Measurements from ENCODE around the gene ERC1. TPM values are rescaled to one million over a fixed set of nuclear protein-coding genes. Genes with fewer than 3 reads are reported as not detected.
A peak's percentile ranks its signal among the peaks of the same experiment; 100 is the strongest.

The ERC1 gene
- total RNA-seq, 1 experiment from 2014 or later: 18.1 TPM

GRCh38 chr12:1384910-1385309 lies 393.9 kb downstream of the ERC1 start:
- DNase-seq (ENCODE audit: low read depth): no peak

- DNase-seq (ENCODE audit: low read depth): no peak
Observed at GRCh38 chr12:1391722-1392121, 400.7 kb downstream of the ERC1 start.

- DNase-seq (ENCODE audit: low read depth): no peak
Observed at GRCh38 chr12:1395421-1395955, 404.5 kb downstream of the ERC1 start.

DNA sequence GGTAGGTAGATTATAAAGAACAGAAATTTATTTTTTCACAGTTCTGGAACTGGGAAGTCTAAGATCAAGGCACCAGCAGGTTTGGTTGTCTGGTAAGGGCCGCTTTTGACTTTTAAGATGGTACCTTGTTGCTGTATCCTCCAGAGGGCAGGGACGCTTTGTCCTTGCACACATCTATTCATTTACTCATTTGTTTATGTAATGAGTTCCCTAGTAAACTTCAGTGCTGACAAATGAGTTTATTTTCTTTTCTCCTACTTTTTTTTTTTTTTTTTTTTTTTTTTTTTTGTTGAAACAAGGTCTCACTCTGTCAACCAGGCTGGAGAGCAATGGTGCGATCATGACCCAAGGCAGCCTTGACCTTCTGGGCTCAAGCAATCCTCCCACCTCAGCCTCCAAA lies 407.6 kb downstream of the ERC1 start:
- DNase-seq (ENCODE audit: low read depth): peak; percentile 13

GRCh38 chr12:1401891-1402290 lies 410.9 kb downstream of the ERC1 start:
- DNase-seq (ENCODE audit: low read depth): no peak

DNA sequence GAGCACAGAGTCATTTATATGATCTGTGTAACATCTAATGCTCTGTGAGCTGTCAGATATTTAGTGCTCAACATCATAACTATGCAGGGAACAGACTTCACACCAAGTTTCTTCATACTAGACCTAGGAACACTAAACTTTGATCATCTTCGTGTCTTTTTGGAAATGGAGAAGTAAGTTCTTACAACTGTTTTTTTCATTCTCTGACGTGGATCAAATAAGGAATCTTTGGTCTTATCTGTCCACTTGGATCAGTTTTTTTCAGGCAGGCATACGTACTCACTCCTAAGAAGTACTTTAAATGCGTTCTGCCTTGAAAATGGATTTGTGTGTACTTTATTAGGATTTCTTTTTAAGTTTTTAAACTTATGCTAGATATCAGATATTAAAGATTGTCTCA lies 412.4 kb downstream of the ERC1 start:
- DNase-seq (ENCODE audit: low read depth): no peak

DNA sequence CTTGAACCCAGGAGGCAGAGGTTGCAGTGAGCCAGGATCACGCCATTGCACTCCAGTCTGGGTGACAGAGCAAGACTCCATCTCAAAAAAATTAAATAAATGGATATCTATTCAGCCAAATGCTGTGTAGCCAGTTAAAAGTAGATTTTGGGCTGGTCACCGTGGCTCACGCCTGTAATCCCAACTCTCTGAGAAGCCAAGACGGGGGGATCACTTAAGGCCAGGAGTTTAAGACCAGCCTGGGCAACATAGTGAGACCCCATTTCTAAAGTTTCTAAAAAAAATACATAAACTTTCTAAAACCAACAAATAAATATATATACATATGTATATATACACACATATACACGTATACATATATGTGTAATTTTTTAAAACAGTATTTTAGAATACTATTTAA lies 414.6 kb downstream of the ERC1 start:
- DNase-seq (ENCODE audit: low read depth): no peak

DNA sequence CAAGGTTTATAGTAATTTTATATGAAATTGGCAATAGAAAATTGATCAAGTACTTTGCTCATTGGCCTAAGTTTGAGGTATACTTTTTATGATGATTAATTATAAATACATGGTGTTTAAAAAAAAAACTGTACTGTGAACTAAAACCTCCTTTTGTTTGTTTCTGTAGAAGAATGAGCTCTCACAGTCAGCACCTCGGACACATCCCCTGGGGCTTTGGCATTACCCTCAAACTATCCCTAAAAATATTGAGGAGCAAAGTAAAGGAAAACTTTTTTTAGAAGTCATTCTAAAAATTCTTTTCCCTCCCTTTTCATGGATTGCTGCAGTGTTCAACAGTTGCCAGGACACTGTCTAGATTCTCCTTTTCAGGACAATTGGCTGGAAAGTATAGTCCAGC lies 419.8 kb downstream of the ERC1 start:
- DNase-seq (ENCODE audit: low read depth): no peak

- no peak for DNase-seq (ENCODE audit: low read depth)
Observed at GRCh38 chr12:1413930-1414329, 422.9 kb downstream of the ERC1 start.

DNA sequence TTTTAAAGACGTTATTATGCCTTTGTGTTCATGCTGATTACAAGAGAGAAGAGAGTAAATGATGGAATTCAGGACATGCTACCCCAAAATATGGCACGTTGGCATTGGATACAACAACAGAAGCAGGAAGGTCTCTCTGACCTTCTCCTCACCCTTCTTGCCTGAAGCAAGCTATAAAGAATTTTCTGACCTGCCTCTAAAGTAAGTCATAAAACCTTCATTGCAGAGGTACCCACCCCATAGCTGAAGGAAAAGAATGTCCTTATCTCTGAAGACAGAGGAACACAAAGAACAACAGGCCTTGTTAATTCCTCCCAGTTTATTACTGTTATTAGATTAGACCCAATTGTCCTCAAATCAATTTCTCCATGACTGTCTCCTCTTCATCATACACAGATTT lies 427.1 kb downstream of the ERC1 start:
- DNase-seq (ENCODE audit: low read depth): no peak

- DNase-seq (ENCODE audit: low read depth): no peak
Observed at GRCh38 chr12:1419849-1420371, 428.9 kb downstream of the ERC1 start.

DNA sequence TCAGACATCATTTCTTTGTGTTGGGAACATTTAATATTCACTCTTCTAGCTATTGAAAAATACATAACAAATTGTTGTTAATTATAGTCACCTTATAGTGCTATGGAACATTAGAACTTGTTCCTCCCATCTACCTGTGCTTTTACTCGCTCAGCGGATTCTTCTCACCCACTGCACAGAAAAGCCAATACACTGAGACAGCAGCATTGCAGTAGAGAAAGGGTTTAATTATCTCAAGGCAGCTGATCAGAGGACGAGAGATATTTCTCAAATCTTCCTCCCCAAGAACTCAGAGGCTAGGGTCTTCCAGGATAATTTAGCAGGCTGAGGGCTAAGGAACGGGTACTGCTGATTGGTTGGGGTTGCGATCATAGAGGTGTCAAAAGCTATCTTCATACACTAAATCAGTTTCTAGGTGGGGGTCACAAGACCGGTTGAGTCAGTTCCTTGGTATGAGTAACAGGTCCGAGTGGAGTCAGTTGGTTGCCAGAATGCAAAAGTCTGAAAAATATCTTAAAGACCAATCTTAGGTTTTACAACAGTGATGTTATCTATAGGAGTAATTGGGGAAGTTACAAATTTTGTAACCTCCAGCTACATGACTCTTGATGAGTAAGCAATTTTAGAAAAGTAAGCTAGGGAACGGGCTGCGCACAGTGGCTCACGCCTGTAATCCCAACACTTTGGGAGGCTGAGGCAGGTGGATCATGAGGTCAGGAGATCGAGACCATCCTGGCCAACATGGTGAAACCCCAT lies 430.2 kb downstream of the ERC1 start:
- no peak for DNase-seq (ENCODE audit: low read depth)

DNA sequence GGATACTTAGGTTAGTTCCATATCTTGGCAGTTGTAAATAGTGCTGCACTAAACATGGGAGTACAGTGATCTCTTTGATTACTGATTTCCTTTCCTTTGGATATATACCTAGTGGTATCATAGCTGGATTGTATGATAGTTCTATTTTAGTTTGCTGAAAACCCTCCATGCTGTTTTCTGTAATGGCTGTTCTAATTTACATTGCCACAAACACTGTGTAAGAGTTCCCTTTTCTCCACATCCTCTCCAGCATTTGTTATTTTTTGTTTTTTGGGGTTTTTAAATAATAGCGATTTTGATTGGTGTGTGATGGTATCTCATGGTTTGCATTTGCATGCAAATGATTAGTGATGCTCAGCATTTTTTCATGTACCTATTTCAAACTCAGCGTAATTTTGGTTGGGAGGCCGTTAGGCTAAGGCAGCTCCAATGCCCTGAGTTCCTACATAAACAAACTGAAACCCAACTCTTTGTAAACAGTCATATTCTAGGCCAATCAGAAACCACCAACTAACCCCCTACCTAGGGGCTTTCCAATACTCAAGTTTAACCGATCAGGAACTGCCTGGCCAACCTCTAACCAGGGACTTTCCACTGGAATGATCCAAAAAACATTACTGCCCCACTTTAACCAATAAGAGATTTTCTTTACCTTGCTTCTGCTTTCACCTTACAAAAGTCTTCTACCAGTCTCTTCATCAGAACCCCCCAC lies 431.7 kb downstream of the ERC1 start:
- DNase-seq (ENCODE audit: low read depth): no peak

DNA sequence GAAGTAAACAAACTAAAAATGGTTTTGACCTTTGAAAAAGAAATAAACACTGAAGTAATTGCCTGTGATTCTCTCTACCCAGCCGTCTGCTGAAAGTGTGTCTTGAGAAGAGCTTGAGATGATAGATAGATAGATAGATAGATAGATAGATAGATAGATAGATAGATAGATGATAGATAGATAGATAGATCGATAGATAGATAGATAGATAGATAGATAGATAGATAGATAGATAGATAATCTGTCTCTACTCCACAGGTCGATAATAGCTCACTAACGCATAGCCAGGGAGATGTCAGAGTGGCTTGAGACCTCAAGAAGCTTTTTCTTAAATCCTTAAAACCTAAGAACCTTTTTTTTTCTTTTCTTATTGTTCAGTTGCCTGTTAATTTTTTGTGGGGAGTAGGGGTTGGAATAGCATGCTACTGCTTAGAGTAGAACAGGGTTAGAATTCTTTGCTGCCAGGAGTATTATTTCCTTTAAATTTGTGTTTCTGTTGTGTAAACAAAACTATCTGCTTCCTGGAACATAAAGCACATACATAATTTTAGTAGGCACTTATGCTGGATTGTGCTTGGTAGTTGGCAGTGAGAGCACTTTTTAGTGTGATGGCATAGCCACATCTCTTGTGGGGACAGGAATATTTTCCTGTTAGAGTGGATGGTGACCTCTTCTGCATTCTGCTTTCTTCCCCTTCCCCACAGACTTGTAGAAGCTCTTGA lies 433.8 kb downstream of the ERC1 start:
- DNase-seq (ENCODE audit: low read depth): no peak

GRCh38 chr12:1425396-1425729 lies 434.3 kb downstream of the ERC1 start:
- no peak for DNase-seq (ENCODE audit: low read depth)

GRCh38 chr12:1428671-1429070 lies 437.6 kb downstream of the ERC1 start:
- DNase-seq (ENCODE audit: low read depth): no peak

GRCh38 chr12:1429980-1430379 lies 439.0 kb downstream of the ERC1 start:
- peak; percentile 74 for DNase-seq (ENCODE audit: low read depth)

- DNase-seq (ENCODE audit: low read depth): no peak
Observed at GRCh38 chr12:1434296-1434955, 443.4 kb downstream of the ERC1 start.

GRCh38 chr12:1435044-1435443 lies 444.0 kb downstream of the ERC1 start:
- DNase-seq (ENCODE audit: low read depth): no peak

DNA sequence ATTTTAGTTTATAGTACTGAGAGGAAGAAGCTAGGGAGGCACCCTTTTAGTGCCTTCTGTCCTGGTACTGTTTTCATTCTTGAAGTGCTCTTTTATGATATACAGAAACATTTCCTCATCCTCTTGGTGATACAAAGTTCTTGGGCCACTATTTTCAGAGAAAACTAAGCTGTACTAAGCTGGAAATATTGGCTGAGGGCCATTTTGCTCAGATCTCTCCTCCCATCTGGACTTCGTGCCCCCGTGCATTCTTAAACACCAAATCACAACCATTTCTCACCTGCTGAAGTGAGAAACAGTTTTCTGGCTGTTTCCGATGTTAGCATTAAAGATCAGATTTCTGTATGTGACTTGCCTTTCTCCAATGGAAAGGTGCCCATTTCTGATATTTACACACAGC lies 444.4 kb downstream of the ERC1 start:
- DNase-seq (ENCODE audit: low read depth): no peak

DNA sequence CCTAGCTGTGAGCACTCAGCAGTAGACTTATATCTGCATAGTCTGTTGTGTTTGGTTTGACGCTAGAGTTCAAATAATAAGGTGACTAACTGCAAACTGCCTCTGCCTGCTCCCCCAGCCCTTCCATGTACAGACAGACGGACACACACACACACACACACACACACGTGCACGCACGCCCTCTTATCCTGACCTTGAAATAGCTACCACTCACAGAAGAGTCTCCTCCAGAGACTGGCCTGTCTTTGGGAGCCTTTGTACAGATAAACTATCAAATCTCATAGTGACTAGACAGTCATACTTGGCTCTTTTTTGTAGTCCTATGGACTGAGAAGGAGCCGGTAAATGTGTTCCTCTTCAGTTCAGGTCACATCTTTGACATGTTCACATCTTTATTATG lies 445.0 kb downstream of the ERC1 start:
- DNase-seq (ENCODE audit: low read depth): no peak

DNA sequence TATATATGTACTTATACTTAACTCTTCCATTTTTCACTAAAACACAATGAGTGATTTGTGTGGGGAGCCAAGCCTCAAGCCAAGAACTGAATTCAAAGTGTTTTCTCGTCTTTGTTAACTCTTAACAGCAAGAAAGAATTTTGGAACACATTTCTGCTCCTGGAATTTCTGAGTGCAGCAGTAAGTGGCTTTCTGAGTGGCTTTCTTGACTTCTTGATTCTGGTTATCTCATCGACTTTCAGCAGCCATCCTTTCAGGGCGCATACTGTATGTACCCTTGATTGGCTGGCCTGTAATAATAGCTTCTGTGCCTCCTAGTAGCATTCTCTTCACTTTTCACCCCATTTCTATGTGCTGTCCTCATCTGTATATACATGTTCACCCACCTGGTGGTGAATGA lies 446.0 kb downstream of the ERC1 start:
- DNase-seq (ENCODE audit: low read depth): no peak

All from Daoy (cell line).